WI38 (cell line): ENCODE measurements around the gene XYLT1.
"Not testable (repeated sequence)": the region's sequence is repeated elsewhere in the genome, so short reads cannot be mapped to it uniquely, and the experiment has no call there.

Experiments
- H3K4me3 ChIP-seq: 2 replicates; pipeline ENCODE4 v1.5.1; 2011; ENCODE audit warnings: low read depth, mild to moderate bottlenecking, control low read depth, low read length
- CTCF ChIP-seq: IDR thresholded peaks from 2 replicates; pipeline ENCODE4 v1.5.1; 2012; ENCODE audit warnings: low read depth, mild to moderate bottlenecking, control low read depth, low read length

The XYLT1 gene

DNA sequence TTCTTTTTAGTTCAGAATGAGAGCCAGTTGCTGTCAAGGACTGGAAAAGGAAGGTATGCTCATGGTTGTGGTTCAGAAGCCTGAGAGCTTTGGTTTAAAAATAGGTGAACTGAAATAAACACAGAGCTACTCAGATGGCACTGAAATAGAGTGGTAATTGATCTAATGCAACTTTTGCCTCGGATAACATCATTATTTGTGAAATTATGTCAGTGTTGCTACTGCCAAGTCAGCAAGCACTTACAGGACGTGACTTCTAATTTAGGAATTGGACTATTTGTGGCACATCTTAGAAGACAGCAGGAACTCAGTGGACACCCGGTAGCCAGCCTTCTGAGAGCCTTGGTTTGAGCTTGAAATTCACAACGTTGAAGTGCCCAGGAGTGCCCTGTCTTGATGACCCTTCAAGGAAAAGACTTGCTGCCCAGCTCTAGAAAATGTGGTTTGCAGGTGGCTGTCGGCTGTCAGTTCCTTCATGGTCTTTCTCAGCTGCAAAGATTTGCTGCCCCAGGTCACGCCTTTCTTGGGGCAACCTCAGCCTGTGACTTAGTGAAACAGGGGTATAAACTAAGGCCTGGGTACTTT lies 42.0 kb upstream of the XYLT1 start:
- H3K4me3 ChIP-seq: no peak overlapping the region
- TF ChIP-seq CTCF: no peak

DNA sequence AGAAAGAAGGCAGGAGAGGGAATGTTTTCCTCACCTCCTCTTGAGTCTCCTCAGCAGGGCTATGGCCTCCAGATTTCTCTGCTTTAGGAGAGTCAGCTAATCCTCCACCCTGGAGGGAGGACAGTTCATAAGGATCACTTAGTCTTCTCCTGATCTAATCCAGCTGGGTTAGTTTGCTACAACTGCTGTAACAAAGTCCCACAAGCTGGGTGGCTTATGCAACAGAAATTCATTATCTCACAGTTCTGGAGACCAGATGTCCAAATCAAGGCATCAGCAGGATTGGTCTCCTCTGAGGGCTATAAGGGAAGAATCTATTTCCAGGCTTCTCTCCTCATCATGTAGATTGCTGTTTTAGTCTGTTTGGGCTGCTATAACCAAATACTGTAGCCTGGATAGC lies 40.6 kb upstream of the XYLT1 start:
- TF ChIP-seq CTCF: no peak
- no peak overlapping the region for H3K4me3 ChIP-seq

DNA sequence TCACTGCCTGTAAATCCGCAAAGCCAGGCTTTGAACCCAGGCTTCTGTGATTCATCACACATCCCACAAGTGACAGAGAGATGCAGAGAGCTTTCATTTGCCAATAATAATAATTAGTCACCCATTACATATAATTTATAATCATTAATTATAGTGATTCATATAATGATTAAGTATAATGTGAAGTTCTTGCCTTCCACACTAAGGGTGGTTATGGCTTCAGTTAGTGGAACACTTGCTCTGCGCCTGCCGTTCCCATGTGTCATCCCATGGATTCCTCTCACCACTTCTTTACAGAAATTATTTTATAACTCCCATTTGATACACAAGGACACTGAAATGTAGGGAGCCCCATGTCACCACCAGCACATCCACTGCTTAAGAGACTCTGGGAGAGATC lies 39.8 kb upstream of the XYLT1 start:
- no peak for TF ChIP-seq CTCF
- no peak overlapping the region for H3K4me3 ChIP-seq

GRCh38 chr16:17509194-17509593 lies 38.4 kb upstream of the XYLT1 start:
- H3K4me3 ChIP-seq: no peak overlapping the region
- no peak for TF ChIP-seq CTCF

- H3K4me3 ChIP-seq: no peak overlapping the region
- no peak for TF ChIP-seq CTCF
Observed at GRCh38 chr16:17508303-17508702, 37.5 kb upstream of the XYLT1 start.

DNA sequence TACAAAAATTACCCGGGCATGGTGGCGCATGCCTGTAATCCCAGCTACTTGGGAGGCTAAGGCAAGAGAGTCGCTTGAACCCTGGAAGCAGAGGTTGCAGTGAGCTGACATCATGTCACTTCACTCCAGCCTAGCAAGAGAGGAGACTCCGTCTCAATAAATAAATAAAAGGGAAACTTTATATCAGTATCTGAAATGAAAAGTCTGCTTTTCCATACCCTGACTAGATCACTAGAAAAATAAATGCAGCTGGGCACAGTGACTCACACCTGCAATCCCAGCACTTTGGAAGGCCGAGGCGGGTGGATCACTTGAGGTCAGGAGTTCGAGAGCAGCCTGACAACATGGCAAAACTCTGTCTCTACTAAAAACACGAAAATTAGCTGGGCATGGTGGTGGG lies 36.8 kb upstream of the XYLT1 start:
- not testable (repeated sequence) for H3K4me3 ChIP-seq

DNA sequence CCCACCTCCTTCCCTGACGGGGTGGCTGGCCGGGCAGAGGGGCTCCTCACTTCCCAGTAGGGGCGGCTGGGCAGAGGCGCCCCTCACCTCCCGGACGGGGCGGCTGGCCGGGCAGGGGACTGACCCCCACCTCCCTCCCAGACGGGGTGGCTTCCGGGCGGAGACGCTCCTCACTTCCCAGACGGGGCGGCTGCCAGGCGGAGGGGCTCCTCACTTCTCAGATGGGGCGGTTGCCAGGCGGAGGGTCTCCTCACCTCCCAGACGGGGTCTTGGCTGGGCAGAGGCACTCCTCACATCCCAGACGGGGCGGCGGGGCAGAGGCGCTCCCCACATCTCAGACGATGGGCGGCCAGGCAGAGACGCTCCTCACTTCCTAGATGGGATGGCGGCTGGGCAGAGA lies 35.1 kb upstream of the XYLT1 start:
- H3K4me3 ChIP-seq: not testable (repeated sequence)

- H3K4me3 ChIP-seq: no peak overlapping the region
- TF ChIP-seq CTCF: no peak
Observed at GRCh38 chr16:17504050-17504449, 33.3 kb upstream of the XYLT1 start.
